ENCODE data around the gene CDH26. TPM values are rescaled to one million over a fixed set of nuclear protein-coding genes. Genes with fewer than 3 reads are reported as not detected.

CDH26 gene
- total and polyA plus RNA-seq, 2 donors (not counting 1 experiment from before 2014, with no cell fraction given): 1.8 to 2.3 TPM

- H3K4me2 ChIP-seq (replicated peaks; ENCODE audit: low read depth, low read length, poor library complexity, severe bottlenecking): no peak overlapping the region
Observed at GRCh38 chr20:60009826-60010616, 51.8 kb downstream of the CDH26 start.

More at GRCh38 chr20:60009826-60010616, 51.8 kb downstream of the CDH26 start:
- no peaks in the 10 kb centered on the region for H3K27me3 Mint-ChIP-seq
- no peaks in the 10 kb centered on the region for H4K20me1 ChIP-seq (ENCODE audit: control insufficient read depth, insufficient read depth, low read length, poor library complexity, severe bottlenecking)
- H3K4me1 Mint-ChIP-seq: no peaks in the 10 kb centered on the region
- H3K27me3 ChIP-seq (replicated peaks in 1 of 4; ENCODE audit: control extremely low read depth in 1 of 4, control insufficient read depth in 3 of 4, insufficient read depth in 4 of 4, low read length in 3 of 4): no peaks in the 10 kb centered on the region
- TF ChIP-seq CTCF (IDR thresholded peaks at IDR 0.05) (no peak), EZH2 (IDR thresholded peaks at IDR 0.05; ENCODE audit: borderline replicate concordance, insufficient read depth, low read depth, low read length, poor library complexity, severe bottlenecking) (no peak)
- no peak overlapping the region for H3K9ac ChIP-seq (ENCODE audit: low read length)
- no peak overlapping the region for H2AFZ ChIP-seq (ENCODE audit: insufficient read depth, low read depth, low read length, poor library complexity, severe bottlenecking)
- DNase-seq: no peak
- H3K36me3 ChIP-seq (replicated peaks in 1 of 2; ENCODE audit: control extremely low read depth in 1 of 2, control insufficient read depth in 1 of 2, extremely low read depth in 1 of 2, insufficient read depth in 2 of 2, low read length in 1 of 2): no peaks in the 10 kb centered on the region
- H3K79me2 ChIP-seq (ENCODE audit: control insufficient read depth, insufficient read depth, low read length): no peaks in the 10 kb centered on the region
- WGBS (ENCODE audit: insufficient coverage): 93% methylated on average over 11 of the region's 14 CpGs
- no peak overlapping the region for H3K27ac ChIP-seq (ENCODE audit: low read length in 2 of 2)
- CTCF ChIA-PET: no interaction called here
- H3K4me3 ChIP-seq (ENCODE audit: control extremely low read depth in 1 of 5, extremely low read depth in 1 of 5, insufficient read depth in 1 of 5, low read depth in 2 of 5, low read length in 4 of 5): no peak overlapping the region
- H3K27ac Mint-ChIP-seq: no peak overlapping the region
- H3K9me3 ChIP-seq (ENCODE audit: control extremely low read depth in 1 of 3, control insufficient read depth in 2 of 3, insufficient read depth in 1 of 3, low read length in 2 of 3): no peaks in the 10 kb centered on the region
- intact Hi-C loops (cut with micrococcal nuclease): no loop called here
- H3K4me1 ChIP-seq (ENCODE audit: control insufficient read depth in 2 of 2, insufficient read depth in 2 of 2, low read length in 2 of 2): no peaks in the 10 kb centered on the region
- no peak for ATAC-seq (ENCODE audit: low read depth)
- POLR2A ChIA-PET: no interaction called here
- H3K4me3 Mint-ChIP-seq: no peak overlapping the region
- no peaks in the 10 kb centered on the region for H3K9me3 Mint-ChIP-seq (ENCODE audit: insufficient read depth)

Measured in B cell (primary cell).